HEK293T (cell line): ENCODE data around the gene ADAM11.

Experiments
- ARNT ChIP-seq: fragments of 450-650 bp; IDR thresholded peaks from 2 replicates; pipeline ENCODE4 v1.6.1; 2017; ENCODE audit warnings: mild to moderate bottlenecking
- BHLHE40 ChIP-seq: fragments of 450-650 bp; IDR thresholded peaks from 2 replicates; pipeline ENCODE4 v1.6.1; 2016; ENCODE audit warnings: mild to moderate bottlenecking, moderate library complexity, borderline replicate concordance
- FOXA1 ChIP-seq: fragments of 450-650 bp; IDR thresholded peaks from 2 replicates; pipeline ENCODE4 v1.6.1; 2016; ENCODE audit warnings: mild to moderate bottlenecking
- FOXM1 ChIP-seq: fragments of 450-650 bp; IDR thresholded peaks from 2 replicates; pipeline ENCODE4 v1.6.1; 2017; ENCODE audit warnings: mild to moderate bottlenecking, borderline replicate concordance
- HDGF ChIP-seq: fragments of 450-650 bp; IDR thresholded peaks from 2 replicates; pipeline ENCODE4 v1.6.1; 2017; ENCODE audit warnings: antibody characterized with exemption, borderline replicate concordance
- NFRKB ChIP-seq: fragments of 450-650 bp; IDR thresholded peaks from 2 replicates; pipeline ENCODE4 v1.6.1; 2016; ENCODE audit warnings: mild to moderate bottlenecking, moderate library complexity
- SP1 ChIP-seq: fragments of 450-650 bp; IDR thresholded peaks from 2 replicates; pipeline ENCODE4 v1.6.1; 2017
- SUZ12 ChIP-seq: fragments of 450-650 bp; IDR thresholded peaks from 2 replicates; pipeline ENCODE4 v1.6.1; 2016; ENCODE audit warnings: mild to moderate bottlenecking
- ZNF384 ChIP-seq: fragments of 450-650 bp; IDR thresholded peaks from 2 replicates; pipeline ENCODE4 v1.6.1; 2016

GRCh38 chr17:44773140-44773539 is 14.4 kb downstream of the ADAM11 start:
- no peak for TF ChIP-seq SP1
- no peak for TF ChIP-seq FOXM1
- no peak for TF ChIP-seq FOXA1
- TF ChIP-seq ARNT, result no peak
- no peak for TF ChIP-seq NFRKB
- TF ChIP-seq SUZ12, result no peak
- no peak for TF ChIP-seq HDGF
- no peak for TF ChIP-seq BHLHE40
- no peak for TF ChIP-seq ZNF384
